Kidney epithelial cell (primary cell): Measurements from ENCODE around the gene BUD23. TPM values are rescaled to one million over a fixed set of nuclear protein-coding genes. Genes with fewer than 3 reads are reported as not detected.

ENCODE experiments used
- DNase-seq: peaks from one replicate; pipeline ENCODE4 v3.0.0-alpha.2; 2010; ENCODE audit warnings: low read depth
- H3K27me3 ChIP-seq: 2 replicates; pipeline ENCODE4 v1.6.0; 2011; ENCODE audit warnings: low read length; ENCODE audit not compliant: control insufficient read depth, insufficient read depth
- H3K36me3 ChIP-seq: 2 replicates; pipeline ENCODE4 v1.5.1; 2011; ENCODE audit warnings: low read length; ENCODE audit not compliant: control insufficient read depth, insufficient read depth
- H3K4me3 ChIP-seq: 2 replicates; pipeline ENCODE4 v1.5.1; 2011; ENCODE audit warnings: low read depth, mild to moderate bottlenecking, control low read depth, low read length
- total RNA-seq: library from RNA; depleted of rRNA; stranded (reverse); fragments of >200 nt; gene quantifications from 2 replicates; pipeline ENCODE4 v1.2.3, GENCODE V29; 2015
- TF ChIP-seq, protein P1 (sequence below): IDR thresholded peaks from 2 replicates; pipeline ENCODE4 v1.5.1; 2011; ENCODE audit warnings: mild to moderate bottlenecking, moderate library complexity, low read length, control low read depth, inconsistent platforms; ENCODE audit not compliant: insufficient read depth, poor library complexity, severe bottlenecking

The BUD23 gene
- total RNA-seq, 1 donor from 2014 or later, result 69.1 TPM

DNA sequence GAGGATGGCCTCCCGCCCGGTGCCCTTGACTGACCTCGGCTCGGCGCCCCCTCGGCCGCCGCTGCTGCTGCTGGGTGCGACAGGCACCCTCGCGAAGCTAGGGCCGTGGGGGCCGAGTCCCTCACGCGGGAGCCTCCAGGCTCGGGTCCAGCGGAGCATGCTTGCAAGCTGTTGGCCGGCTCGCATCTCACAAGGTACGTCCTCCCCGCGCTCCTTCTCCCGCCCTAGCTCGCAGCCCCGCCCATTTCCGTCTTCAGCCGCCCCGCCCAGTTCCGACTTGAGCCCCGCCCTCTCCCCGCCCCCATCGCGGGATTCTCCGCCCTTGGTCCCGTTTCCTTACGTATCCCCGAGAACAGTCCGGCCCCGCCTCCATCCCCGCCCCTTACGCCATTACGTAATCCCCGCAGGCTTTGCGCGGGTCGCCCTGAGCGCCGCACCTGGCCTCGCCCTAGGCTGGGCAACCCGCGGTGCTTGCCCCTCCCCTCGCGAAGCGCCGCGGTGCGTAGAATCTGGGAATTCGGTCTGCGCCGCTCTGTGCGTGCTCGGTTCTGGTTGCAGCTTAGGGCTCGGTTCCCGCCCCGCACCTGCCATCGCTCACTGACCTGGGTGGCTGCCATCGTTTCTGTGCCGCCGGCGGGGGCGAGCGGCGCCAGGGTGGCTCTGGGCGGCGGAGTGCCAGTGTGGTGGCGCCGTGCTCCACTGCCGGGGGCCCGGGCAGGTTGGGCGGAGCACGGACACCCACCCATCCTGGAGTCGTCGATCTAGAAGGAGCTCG, 55.4 kb downstream of the BUD23 start, which contains the start of gene ABHD11:
Gene ABHD11, minus strand, starts transcription at position 191 of the 775 bp plus-strand sequence. Its CDS starts 32 bp downstream, at position 159.
- no peaks in the 10 kb centered on the region for H3K27me3 ChIP-seq
- H3K36me3 ChIP-seq, result no peaks in the 10 kb centered on the region
- DNase-seq, result no peak
- H3K4me3 ChIP-seq, result peak within 1 kb of the TSS; percentile 74
- TF ChIP-seq, protein P1, sequence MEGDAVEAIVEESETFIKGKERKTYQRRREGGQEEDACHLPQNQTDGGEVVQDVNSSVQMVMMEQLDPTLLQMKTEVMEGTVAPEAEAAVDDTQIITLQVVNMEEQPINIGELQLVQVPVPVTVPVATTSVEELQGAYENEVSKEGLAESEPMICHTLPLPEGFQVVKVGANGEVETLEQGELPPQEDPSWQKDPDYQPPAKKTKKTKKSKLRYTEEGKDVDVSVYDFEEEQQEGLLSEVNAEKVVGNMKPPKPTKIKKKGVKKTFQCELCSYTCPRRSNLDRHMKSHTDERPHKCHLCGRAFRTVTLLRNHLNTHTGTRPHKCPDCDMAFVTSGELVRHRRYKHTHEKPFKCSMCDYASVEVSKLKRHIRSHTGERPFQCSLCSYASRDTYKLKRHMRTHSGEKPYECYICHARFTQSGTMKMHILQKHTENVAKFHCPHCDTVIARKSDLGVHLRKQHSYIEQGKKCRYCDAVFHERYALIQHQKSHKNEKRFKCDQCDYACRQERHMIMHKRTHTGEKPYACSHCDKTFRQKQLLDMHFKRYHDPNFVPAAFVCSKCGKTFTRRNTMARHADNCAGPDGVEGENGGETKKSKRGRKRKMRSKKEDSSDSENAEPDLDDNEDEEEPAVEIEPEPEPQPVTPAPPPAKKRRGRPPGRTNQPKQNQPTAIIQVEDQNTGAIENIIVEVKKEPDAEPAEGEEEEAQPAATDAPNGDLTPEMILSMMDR, result no peak

DNA sequence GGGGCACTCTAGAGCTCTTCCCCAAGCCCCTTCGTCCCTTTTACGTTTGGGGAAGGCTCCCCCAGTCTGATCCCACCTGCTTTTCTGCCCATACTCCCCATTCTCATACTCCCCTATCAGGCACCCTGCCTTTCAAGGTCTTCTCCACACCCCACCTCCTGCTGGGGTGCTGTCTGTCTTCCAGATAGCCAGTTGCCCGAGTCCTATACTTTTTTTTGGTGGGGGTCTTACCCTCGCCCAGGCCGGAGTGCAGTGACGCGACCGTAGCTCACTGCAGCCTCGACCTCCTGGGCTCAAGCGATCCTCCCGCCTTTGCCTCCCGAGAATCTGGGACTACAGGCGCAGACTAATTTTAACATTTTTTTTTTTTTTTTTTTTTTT, 56.0 kb downstream of the BUD23 start:
- DNase-seq, result no peak
- TF ChIP-seq, protein P1, result no peak
- Histone ChIP-seq H3K27me3 (no peaks in the 10 kb centered on the region), H3K36me3 (no peaks in the 10 kb centered on the region), H3K4me3 (peak overlapping the region; percentile 69)

DNA sequence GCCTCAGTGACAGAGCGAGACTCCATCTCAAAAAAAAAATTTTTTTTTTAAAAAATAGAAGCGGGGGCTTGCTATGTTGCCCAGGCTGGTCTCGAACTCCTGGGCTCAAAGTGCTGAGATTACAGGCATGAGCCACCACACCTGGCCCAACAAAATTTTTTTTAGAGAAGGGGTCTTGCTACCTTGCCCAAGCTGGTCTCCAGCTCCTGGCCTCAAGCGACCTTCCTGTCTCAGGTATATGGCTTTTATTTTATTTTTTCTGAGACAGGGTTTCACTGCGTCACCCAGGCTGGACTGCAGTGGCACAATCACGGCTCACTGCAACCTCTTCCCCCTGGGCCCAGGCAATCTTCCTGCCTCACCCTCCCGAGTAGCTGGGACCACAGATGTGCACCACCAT, 56.8 kb downstream of the BUD23 start:
- Histone ChIP-seq H3K4me3 (no peak overlapping the region), H3K27me3 (no peaks in the 10 kb centered on the region), H3K36me3 (no peaks in the 10 kb centered on the region)
- DNase-seq, result no peak
- TF ChIP-seq, protein P1, result no peak

DNA sequence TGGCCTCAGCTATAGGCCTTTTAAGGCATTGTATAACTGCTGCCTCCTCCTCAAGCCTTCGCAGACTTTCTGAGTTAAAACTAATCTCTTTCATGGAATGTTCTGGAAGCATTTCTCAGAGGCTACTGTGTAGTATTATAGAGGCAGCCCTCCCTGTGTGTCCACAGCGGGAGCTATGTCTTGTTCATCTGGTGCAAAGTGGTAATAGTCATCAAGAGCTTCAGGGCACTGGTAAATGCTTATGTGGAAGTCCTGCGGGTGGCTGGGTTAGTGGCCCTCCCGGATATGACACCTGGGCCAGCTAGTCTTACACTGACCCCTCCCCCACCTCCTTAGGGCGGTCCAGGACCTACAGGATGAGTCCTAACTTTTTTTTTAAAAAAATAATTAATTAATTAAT, 57.4 kb downstream of the BUD23 start:
- no peak overlapping the region for H3K4me3 ChIP-seq
- no peak for DNase-seq
- TF ChIP-seq, protein P1, result no peak
- H3K27me3 ChIP-seq, result no peaks in the 10 kb centered on the region
- H3K36me3 ChIP-seq, result no peaks in the 10 kb centered on the region

DNA sequence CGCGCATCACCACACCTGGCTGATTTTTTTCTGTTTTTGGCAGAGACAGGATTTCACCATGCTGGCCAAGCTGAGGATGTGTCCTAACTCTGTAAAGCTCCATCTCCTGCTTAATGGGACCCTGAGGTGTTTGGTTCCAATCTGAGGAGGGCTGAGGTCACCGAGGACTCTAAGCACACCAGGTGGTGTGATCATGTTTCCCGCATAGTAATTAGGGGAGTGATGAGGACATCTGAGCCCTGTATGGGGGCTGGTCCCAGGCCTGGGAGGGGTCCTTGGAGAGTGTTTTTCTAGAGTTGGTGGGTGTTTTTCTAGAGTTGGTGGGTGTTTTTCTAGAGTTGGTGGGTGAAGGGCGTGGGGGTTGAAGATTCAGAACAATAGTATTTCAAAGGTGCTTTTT, 58.2 kb downstream of the BUD23 start:
- Histone ChIP-seq H3K36me3 (no peaks in the 10 kb centered on the region), H3K27me3 (no peaks in the 10 kb centered on the region), H3K4me3 (no peak overlapping the region)
- no peak for DNase-seq
- TF ChIP-seq, protein P1, result no peak

DNA sequence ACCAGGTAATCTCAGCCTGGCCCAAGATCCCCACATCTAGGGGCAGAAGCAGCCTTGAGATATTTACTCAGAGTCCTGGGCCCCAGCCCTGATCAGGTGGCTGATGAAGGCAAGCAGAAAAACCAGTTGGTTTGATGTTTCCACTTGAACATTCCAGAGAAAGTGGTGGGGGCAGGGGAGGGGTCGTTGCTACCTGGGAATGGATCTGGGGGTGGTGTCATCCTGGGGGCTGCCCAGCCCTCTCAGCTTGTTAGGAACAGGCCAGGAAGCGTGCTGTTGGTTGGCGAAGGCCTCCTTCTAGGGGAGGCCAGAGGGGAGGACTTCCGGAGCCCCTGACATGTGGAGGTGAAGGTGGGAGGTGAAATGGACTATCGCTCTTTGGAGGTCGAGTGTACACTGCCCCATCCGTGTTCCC, 58.9 kb downstream of the BUD23 start:
- TF ChIP-seq, protein P1, result no peak
- Histone ChIP-seq H3K36me3 (no peaks in the 10 kb centered on the region), H3K4me3 (no peak overlapping the region), H3K27me3 (no peaks in the 10 kb centered on the region)
- DNase-seq, result no peak
